Caco-2 (cell line): ENCODE data around the gene TCIRG1. TPM values are rescaled to one million over a fixed set of nuclear protein-coding genes. Genes with fewer than 3 reads are reported as not detected.
"Not testable (repeated sequence)": the region's sequence is repeated elsewhere in the genome, so short reads cannot be mapped to it uniquely, and the experiment has no call there.

Experiments used
- Bru-seq: library from RNA; stranded (reverse); fragments of 400-500 nt; gene quantifications from one replicate; lab custom pipeline; 2021; lab: Mats Ljungman, UMichigan
- BruChase-seq, 2 experiments: library from RNA; stranded (reverse); fragments of 400-500 nt; gene quantifications; one replicate each; lab custom pipeline; 2021; lab: Mats Ljungman, UMichigan
- BruUV-seq: library from RNA; stranded (reverse); fragments of 400-500 nt; replicated peaks from 2 replicates; lab custom pipeline; 2021; lab: Mats Ljungman, UMichigan
- CTCF ChIA-PET: fragments of 300-600 bp; sonication (Branson Sonifier 250); formaldehyde crosslinking; loops from one replicate; lab custom pipeline; 2022; ENCODE audit warnings: antibody characterized with exemption; lab: Charles Lee
- POLR2A ChIA-PET: fragments of 300-600 bp; sonication (Branson Sonifier 250); formaldehyde crosslinking; loops from one replicate; lab custom pipeline; 2022; ENCODE audit warnings: antibody characterized with exemption; lab: Charles Lee
- DNase-seq, 2 experiments: peaks; one replicate each; pipeline versions ENCODE4 v3.0.0 to v3.0.0-alpha.2; 2020 to 2022
- H3K27me3 ChIP-seq: replicated peaks from 2 replicates; pipeline ENCODE4 v1.6.0; 2011; ENCODE audit warnings: low read length; ENCODE audit not compliant: control insufficient read depth, insufficient read depth
- H3K36me3 ChIP-seq: 2 replicates; pipeline ENCODE4 v1.5.1; 2011; ENCODE audit warnings: low read length; ENCODE audit not compliant: control insufficient read depth, insufficient read depth
- H3K4me1 ChIP-seq: fragments of 250-450 bp; sonication (Bioruptor Pico); 2 replicates; pipeline ENCODE4 v1.5.1; 2020; ENCODE audit warnings: mild to moderate bottlenecking
- H3K4me3 ChIP-seq: 2 replicates; pipeline ENCODE4 v1.5.1; 2011; ENCODE audit warnings: low read depth, mild to moderate bottlenecking, control low read depth, low read length
- H3K9me3 ChIP-seq: fragments of 250-450 bp; sonication (Bioruptor Pico); 2 replicates; pipeline ENCODE4 v1.5.1; 2020; ENCODE audit warnings: mild to moderate bottlenecking, moderate library complexity
- H3K27ac Mint-ChIP-seq: one replicate; pipeline ENCODE4 v1.8.0; 2022; ENCODE audit warnings: mixed read lengths; ENCODE audit not compliant: unreplicated experiment
- H3K27me3 Mint-ChIP-seq: one replicate; pipeline ENCODE4 v1.8.0; 2022; ENCODE audit warnings: mixed read lengths; ENCODE audit not compliant: insufficient read depth, unreplicated experiment
- H3K36me3 Mint-ChIP-seq: one replicate; pipeline ENCODE4 v1.8.0; 2022; ENCODE audit warnings: mild to moderate bottlenecking, mixed read lengths; ENCODE audit not compliant: insufficient read depth, unreplicated experiment
- H3K4me1 Mint-ChIP-seq: one replicate; pipeline ENCODE4 v1.8.0; 2022; ENCODE audit warnings: low read depth, mixed read lengths; ENCODE audit not compliant: unreplicated experiment
- H3K4me3 Mint-ChIP-seq: one replicate; pipeline ENCODE4 v1.8.0; 2022; ENCODE audit warnings: mild to moderate bottlenecking, moderate library complexity, mixed read lengths; ENCODE audit not compliant: unreplicated experiment
- H3K9me3 Mint-ChIP-seq: one replicate; pipeline ENCODE4 v1.8.0; 2022; ENCODE audit warnings: mixed read lengths; ENCODE audit not compliant: unreplicated experiment
- intact Hi-C: fragments of 100-400 bp; cut with micrococcal nuclease; formaldehyde crosslinking; loops from one replicate; pipeline ENCODE4 v1.10.0; 2022; ENCODE audit not compliant: unreplicated experiment
- long read RNA-seq: library from polyadenylated mRNA; stranded (forward); transcript quantifications from one replicate; pipeline ENCODE4 v2.0.0, GENCODE V29; 2022
- total RNA-seq: library from RNA; stranded (reverse); gene quantifications from 2 replicates; pipeline ENCODE4 v1.2.3, GENCODE V29; 2022
- TF ChIP-seq, protein P1 (sequence below), 2 experiments: fragments of 200-600 bp in 1 of 2; IDR thresholded peaks; 1 replicate in 1 of 2; 2 replicates in 1 of 2; pipeline versions ENCODE4 v1.5.1 to v1.8.0; 2011 to 2022; ENCODE audit warnings: antibody characterized with exemption in 1 of 2, control low read depth in 1 of 2, inconsistent platforms in 1 of 2, low read depth in 1 of 2, low read length in 1 of 2, mild to moderate bottlenecking in 1 of 2, moderate library complexity in 1 of 2; ENCODE audit not compliant: insufficient read depth in 1 of 2, severe bottlenecking in 1 of 2, unreplicated experiment in 1 of 2

The TCIRG1 gene, protein sequence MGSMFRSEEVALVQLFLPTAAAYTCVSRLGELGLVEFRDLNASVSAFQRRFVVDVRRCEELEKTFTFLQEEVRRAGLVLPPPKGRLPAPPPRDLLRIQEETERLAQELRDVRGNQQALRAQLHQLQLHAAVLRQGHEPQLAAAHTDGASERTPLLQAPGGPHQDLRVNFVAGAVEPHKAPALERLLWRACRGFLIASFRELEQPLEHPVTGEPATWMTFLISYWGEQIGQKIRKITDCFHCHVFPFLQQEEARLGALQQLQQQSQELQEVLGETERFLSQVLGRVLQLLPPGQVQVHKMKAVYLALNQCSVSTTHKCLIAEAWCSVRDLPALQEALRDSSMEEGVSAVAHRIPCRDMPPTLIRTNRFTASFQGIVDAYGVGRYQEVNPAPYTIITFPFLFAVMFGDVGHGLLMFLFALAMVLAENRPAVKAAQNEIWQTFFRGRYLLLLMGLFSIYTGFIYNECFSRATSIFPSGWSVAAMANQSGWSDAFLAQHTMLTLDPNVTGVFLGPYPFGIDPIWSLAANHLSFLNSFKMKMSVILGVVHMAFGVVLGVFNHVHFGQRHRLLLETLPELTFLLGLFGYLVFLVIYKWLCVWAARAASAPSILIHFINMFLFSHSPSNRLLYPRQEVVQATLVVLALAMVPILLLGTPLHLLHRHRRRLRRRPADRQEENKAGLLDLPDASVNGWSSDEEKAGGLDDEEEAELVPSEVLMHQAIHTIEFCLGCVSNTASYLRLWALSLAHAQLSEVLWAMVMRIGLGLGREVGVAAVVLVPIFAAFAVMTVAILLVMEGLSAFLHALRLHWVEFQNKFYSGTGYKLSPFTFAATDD
- total RNA-seq = 2.7 and 2.8 TPM in 2 replicates
- percentile 24 among the genes with signal in this experiment for Bru-seq, nascent RNA
- BruChase-seq, experiment 1, labeled RNA remaining after a 2-hour chase = percentile 22 among the genes with signal in this experiment
- percentile 31 among the genes with signal in this experiment for BruChase-seq, experiment 2, labeled RNA remaining after a 6-hour chase
- long read RNA-seq, partial matches to known transcripts = 1 of 4 reads
- long read RNA-seq, other reads (novel, unspliced or antisense) = 2 of 4 reads

DNA sequence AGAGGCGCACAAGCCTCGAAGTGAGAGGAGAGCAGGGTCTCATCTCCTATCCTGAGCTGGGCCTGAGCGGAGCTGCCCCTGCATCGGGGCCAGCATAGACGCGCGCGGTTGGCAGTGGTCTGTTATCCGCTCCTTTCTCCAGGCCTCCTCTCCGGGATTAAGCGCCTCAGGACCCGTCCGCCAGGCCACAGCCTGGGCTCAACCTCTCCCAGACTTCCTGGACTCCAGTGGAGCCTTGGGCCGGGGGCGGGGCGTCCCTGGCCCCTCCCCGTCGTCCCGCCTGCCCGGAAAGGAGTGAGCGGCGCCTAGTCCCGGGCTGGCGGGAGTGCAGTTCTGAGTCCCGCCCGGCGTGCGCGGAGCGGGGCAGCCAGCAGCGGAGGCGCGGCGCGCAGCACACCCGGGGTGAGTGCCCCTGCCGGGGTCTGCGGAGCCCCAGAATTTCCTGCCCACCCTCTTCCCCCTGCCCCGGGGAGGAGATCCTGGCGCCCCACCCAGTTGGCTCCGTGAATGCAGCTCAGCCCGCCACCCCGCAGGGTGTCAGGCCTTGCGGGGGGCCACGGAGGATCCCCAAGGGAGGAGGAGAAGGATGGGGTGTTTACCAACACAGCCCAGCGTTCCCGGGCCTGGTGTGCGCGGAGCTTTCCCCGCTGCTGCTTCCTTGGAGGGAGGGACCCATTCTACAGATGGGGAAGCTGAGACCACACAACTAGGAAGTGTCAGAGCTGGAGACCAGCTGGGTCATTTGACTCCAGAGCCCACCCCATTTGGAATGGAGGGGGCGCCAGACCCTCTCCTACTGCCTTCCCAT lies at the start of gene TCIRG1:
Gene TCIRG1, plus strand, starts transcription at position 308 of the 808 bp plus-strand sequence. CDS start 2,247 bp downstream, outside the sequence.
- TF ChIP-seq, protein P1, sequence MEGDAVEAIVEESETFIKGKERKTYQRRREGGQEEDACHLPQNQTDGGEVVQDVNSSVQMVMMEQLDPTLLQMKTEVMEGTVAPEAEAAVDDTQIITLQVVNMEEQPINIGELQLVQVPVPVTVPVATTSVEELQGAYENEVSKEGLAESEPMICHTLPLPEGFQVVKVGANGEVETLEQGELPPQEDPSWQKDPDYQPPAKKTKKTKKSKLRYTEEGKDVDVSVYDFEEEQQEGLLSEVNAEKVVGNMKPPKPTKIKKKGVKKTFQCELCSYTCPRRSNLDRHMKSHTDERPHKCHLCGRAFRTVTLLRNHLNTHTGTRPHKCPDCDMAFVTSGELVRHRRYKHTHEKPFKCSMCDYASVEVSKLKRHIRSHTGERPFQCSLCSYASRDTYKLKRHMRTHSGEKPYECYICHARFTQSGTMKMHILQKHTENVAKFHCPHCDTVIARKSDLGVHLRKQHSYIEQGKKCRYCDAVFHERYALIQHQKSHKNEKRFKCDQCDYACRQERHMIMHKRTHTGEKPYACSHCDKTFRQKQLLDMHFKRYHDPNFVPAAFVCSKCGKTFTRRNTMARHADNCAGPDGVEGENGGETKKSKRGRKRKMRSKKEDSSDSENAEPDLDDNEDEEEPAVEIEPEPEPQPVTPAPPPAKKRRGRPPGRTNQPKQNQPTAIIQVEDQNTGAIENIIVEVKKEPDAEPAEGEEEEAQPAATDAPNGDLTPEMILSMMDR (IDR thresholded peaks at IDR 0.05; ENCODE audit: insufficient read depth in 1 of 2, low read depth in 1 of 2, low read length in 1 of 2, severe bottlenecking in 1 of 2, unreplicated experiment in 1 of 2) = no peak
- intact Hi-C loops = no loop called here
- H3K4me3 Mint-ChIP-seq = no peak within 1 kb of the TSS
- Histone ChIP-seq H3K9me3 (no peaks in the 10 kb centered on the region), H3K4me1 (peaks cover 39% of the 10 kb centered on the region), H3K36me3 (peaks cover 2% of the 10 kb centered on the region; the same call in 1 of the 2 replicates), H3K4me3 (no peak within 1 kb of the TSS), H3K27me3 (no peaks in the 10 kb centered on the region)
- no peaks in the 10 kb centered on the region for H3K27me3 Mint-ChIP-seq
- POLR2A ChIA-PET = no interaction called here
- peaks cover 50% of the 10 kb centered on the region for H3K36me3 Mint-ChIP-seq
- peak in 1 of 2 experiments; percentile 39 for DNase-seq
- H3K4me1 Mint-ChIP-seq = peaks cover 22% of the 10 kb centered on the region
- CTCF ChIA-PET = no interaction called here
- BruUV-seq = no TSS peak
- peak within 1 kb of the TSS; percentile 72 for H3K27ac Mint-ChIP-seq
- H3K9me3 Mint-ChIP-seq = no peaks in the 10 kb centered on the region

DNA sequence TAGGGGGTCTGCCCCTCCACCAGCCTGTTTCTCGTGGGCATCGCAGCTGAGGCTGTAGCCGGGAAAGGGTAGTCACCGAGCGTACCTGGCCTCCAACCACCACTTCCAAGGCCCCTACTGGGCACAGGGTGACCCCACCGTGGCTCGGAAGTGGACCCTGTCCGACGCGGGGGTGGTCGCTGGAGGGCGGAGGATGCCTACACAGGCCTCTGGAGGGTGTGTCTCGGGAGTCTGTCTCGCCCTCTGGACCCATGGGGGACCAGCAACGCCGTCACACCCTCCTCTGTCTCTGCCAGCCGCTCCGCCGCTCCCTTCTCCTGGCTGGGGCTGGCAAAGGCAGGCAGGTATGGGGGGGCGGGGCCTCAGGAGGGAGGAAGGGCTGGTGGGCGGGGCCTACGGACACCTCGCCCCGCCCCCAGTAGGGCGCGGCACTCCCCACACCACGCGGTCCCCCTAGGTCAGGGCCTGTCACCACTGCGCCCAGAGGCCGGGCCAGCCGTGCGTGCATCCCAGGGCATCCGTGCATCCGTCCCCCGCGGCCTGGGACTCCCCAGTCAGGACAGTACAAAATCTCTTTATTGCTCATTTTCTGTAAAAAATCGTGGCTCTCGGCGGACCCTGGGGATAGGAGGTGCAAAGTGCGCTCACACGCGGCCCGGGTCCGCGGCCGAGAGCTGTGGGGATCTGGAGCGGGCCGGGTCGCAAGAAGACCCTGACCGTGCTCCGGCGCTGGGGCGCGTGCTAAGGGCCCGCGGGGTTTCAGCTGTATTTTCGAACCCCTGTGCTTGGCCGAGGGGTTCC lies 48.1 kb upstream of the TCIRG1 start:
- BruUV-seq, CTCF ChIA-PET, H3K4me3 ChIP-seq, H3K9me3 Mint-ChIP-seq, DNase-seq, H3K4me3 Mint-ChIP-seq, H3K36me3 ChIP-seq, H3K27me3 Mint-ChIP-seq, intact Hi-C loops, POLR2A ChIA-PET, H3K27ac Mint-ChIP-seq, H3K4me1 ChIP-seq, H3K4me1 Mint-ChIP-seq, H3K27me3 ChIP-seq, H3K9me3 ChIP-seq, H3K36me3 Mint-ChIP-seq: not testable (repeated sequence)

DNA sequence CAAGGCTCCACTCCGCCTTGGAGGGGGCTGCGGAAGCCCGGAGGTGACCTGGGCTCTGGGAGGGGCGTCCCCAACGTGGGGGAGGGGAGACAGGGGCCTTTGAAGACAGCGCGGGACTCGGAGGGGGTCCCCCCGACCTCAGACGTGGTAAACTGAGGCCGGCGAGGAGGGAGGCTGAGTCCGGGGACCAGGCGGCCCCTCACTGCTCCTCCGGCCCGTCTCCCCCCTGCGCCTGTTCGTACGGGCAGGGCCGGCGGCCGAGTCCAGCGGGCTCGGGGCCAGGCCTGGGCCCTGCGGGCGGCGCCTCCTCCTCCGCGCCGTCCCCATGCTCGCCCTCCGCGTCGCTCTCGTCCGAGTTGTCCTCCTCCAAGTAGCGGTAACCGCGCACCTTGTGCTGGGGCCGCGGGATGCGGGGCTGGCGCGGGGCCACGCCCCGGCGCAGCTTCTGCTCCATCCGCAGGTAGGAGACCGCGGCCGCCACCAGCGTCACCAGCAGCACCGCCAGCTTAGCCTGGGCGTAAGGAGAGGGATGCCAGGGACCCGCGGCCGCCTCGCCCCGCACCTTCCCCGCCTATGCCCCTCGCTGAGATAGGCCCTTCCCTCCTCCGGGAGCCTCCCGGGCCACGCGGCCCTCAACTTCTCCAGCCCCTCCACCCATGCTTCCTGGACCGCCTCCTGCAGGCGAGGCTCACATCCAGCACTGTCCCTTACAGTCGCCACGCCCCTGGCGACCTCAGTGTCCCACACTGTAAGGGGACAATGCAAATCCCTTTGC lies 47.3 kb upstream of the TCIRG1 start:
- H3K9me3 Mint-ChIP-seq, H3K27me3 ChIP-seq, H3K4me3 ChIP-seq, H3K36me3 ChIP-seq, H3K4me1 ChIP-seq, DNase-seq, CTCF ChIA-PET, H3K4me1 Mint-ChIP-seq, H3K4me3 Mint-ChIP-seq, H3K9me3 ChIP-seq, BruUV-seq, H3K27ac Mint-ChIP-seq, H3K36me3 Mint-ChIP-seq, POLR2A ChIA-PET, intact Hi-C loops, H3K27me3 Mint-ChIP-seq: not testable (repeated sequence)
